ENCODE results near the gene TSPEAR.
"Not testable (repeated sequence)": the region's sequence is repeated elsewhere in the genome, so short reads cannot be mapped to it uniquely, and the experiment has no call there.

Gene TSPEAR

GRCh38 chr21:44483288-44484237 lies 227.8 kb downstream of the TSPEAR start:
- DNase-seq, result no peak

- no peak for DNase-seq
These were observed 228.6 kb downstream of the TSPEAR start for GRCh38 chr21:44482581-44483287.

GRCh38 chr21:44480200-44481053 lies 230.9 kb downstream of the TSPEAR start:
- no peak for DNase-seq

- not testable (repeated sequence) for DNase-seq
These were observed 231.7 kb downstream of the TSPEAR start for GRCh38 chr21:44479556-44480199.

- DNase-seq, result no peak
These were observed 232.6 kb downstream of the TSPEAR start for GRCh38 chr21:44478801-44479167.

- no peak for DNase-seq
These were observed 233.1 kb downstream of the TSPEAR start for GRCh38 chr21:44478124-44478800.

- no peak for DNase-seq
These were observed 233.7 kb downstream of the TSPEAR start for GRCh38 chr21:44477712-44478111.

- DNase-seq, result no peak
These were observed 234.2 kb downstream of the TSPEAR start for GRCh38 chr21:44477131-44477530.

GRCh38 chr21:44475266-44475845 lies 236.0 kb downstream of the TSPEAR start:
- no peak for DNase-seq

- DNase-seq, result no peak
These were observed 237.3 kb downstream of the TSPEAR start for GRCh38 chr21:44473915-44474555.

GRCh38 chr21:44471996-44472395 lies 239.4 kb downstream of the TSPEAR start:
- DNase-seq, result no peak

GRCh38 chr21:44471341-44471740 lies 240.0 kb downstream of the TSPEAR start:
- DNase-seq, result no peak

GRCh38 chr21:44467859-44468195 lies 243.5 kb downstream of the TSPEAR start:
- DNase-seq, result no peak

- DNase-seq, result no peak
These were observed 244.1 kb downstream of the TSPEAR start for GRCh38 chr21:44466996-44467858.

GRCh38 chr21:44466351-44466954 lies 244.9 kb downstream of the TSPEAR start:
- no peak for DNase-seq

GRCh38 chr21:44464351-44464750 lies 247.0 kb downstream of the TSPEAR start:
- DNase-seq, result no peak

- DNase-seq, result no peak
These were observed 247.6 kb downstream of the TSPEAR start for GRCh38 chr21:44463724-44464123.

GRCh38 chr21:44462834-44463200 lies 248.6 kb downstream of the TSPEAR start:
- no peak for DNase-seq

All from right kidney (tissue), 1 donor.